ENCODE measurements around the gene AK9. TPM values are rescaled to one million over a fixed set of nuclear protein-coding genes. Genes with fewer than 3 reads are reported as not detected.

AK9 gene
- total and polyA plus RNA-seq, 9 of the 15 experiments (the other 6 are each of a cell fraction or from before 2014, with no cell fraction given): 0.59 to 1.9 (median 1.2) TPM

- TF ChIP-seq, protein P1, sequence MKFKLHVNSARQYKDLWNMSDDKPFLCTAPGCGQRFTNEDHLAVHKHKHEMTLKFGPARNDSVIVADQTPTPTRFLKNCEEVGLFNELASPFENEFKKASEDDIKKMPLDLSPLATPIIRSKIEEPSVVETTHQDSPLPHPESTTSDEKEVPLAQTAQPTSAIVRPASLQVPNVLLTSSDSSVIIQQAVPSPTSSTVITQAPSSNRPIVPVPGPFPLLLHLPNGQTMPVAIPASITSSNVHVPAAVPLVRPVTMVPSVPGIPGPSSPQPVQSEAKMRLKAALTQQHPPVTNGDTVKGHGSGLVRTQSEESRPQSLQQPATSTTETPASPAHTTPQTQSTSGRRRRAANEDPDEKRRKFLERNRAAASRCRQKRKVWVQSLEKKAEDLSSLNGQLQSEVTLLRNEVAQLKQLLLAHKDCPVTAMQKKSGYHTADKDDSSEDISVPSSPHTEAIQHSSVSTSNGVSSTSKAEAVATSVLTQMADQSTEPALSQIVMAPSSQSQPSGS (CRISPR knock-in tag; IDR thresholded peaks at IDR 0.05): no peak
- TF ChIP-seq HMGXB4 (CRISPR knock-in tag; IDR thresholded peaks at IDR 0.05): 0 out of 2 replicates have a peak, but pooled peaks have one; percentile 31
- TF ChIP-seq DLX4 (CRISPR knock-in tag; IDR thresholded peaks at IDR 0.05): no peak
- peak; percentile 67; the same call in 1 of the 2 replicates for TF ChIP-seq CREM (IDR thresholded peaks at IDR 0.05; ENCODE audit: low read depth)
- peak; percentile 50; the same call in 1 of the 2 replicates for TF ChIP-seq MBD2 (IDR thresholded peaks at IDR 0.05; ENCODE audit: borderline replicate concordance, low read depth)
- no peak for TF ChIP-seq BRD9 (IDR thresholded peaks at IDR 0.05; ENCODE audit: low read depth, partially characterized antibody)
- no peak for TF ChIP-seq FOXP4 (CRISPR knock-in tag; IDR thresholded peaks at IDR 0.05; ENCODE audit: borderline replicate concordance)
- TF ChIP-seq YBX1 (IDR thresholded peaks at IDR 0.05): no peak
- no peak for TF ChIP-seq LEF1 (IDR thresholded peaks at IDR 0.05)
- TF ChIP-seq, protein P2, sequence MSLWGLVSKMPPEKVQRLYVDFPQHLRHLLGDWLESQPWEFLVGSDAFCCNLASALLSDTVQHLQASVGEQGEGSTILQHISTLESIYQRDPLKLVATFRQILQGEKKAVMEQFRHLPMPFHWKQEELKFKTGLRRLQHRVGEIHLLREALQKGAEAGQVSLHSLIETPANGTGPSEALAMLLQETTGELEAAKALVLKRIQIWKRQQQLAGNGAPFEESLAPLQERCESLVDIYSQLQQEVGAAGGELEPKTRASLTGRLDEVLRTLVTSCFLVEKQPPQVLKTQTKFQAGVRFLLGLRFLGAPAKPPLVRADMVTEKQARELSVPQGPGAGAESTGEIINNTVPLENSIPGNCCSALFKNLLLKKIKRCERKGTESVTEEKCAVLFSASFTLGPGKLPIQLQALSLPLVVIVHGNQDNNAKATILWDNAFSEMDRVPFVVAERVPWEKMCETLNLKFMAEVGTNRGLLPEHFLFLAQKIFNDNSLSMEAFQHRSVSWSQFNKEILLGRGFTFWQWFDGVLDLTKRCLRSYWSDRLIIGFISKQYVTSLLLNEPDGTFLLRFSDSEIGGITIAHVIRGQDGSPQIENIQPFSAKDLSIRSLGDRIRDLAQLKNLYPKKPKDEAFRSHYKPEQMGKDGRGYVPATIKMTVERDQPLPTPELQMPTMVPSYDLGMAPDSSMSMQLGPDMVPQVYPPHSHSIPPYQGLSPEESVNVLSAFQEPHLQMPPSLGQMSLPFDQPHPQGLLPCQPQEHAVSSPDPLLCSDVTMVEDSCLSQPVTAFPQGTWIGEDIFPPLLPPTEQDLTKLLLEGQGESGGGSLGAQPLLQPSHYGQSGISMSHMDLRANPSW (CRISPR knock-in tag; IDR thresholded peaks at IDR 0.05): 0 out of 2 replicates have a peak, but pooled peaks have one; percentile 67
- TF ChIP-seq, protein P3, sequence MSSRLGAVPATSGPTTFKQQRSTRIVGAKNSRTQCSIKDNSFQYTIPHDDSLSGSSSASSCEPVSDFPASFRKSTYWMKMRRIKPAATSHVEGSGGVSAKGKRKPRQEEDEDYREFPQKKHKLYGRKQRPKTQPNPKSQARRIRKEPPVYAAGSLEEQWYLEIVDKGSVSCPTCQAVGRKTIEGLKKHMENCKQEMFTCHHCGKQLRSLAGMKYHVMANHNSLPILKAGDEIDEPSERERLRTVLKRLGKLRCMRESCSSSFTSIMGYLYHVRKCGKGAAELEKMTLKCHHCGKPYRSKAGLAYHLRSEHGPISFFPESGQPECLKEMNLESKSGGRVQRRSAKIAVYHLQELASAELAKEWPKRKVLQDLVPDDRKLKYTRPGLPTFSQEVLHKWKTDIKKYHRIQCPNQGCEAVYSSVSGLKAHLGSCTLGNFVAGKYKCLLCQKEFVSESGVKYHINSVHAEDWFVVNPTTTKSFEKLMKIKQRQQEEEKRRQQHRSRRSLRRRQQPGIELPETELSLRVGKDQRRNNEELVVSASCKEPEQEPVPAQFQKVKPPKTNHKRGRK (tag; IDR thresholded peaks at IDR 0.05): no peak
- TF ChIP-seq ZNF311 (CRISPR knock-in tag; IDR thresholded peaks at IDR 0.05): no peak
- peak; percentile 69 for TF ChIP-seq POLR2A (conservative IDR thresholded peaks at IDR 0.05)
- no peak for TF ChIP-seq ADNP (tag; IDR thresholded peaks at IDR 0.05)
- TF ChIP-seq SRSF1 (IDR thresholded peaks at IDR 0.05; ENCODE audit: low read depth, low read length): no peak
- TF ChIP-seq OTX1 (CRISPR knock-in tag; IDR thresholded peaks at IDR 0.05): no peak
- no peak for TF ChIP-seq ZNF174 (CRISPR knock-in tag; IDR thresholded peaks at IDR 0.05)
- no peak for TF ChIP-seq MTF1 (CRISPR knock-in tag; IDR thresholded peaks at IDR 0.05; ENCODE audit: borderline replicate concordance)
These were observed at the start of gene AK9, which contains the start of gene FIG4 (continued) for GRCh38 chr6:109690737-109691621.

Measured in K562 (cell line).